AG04449 (cell line): Measurements from ENCODE around the gene HLA-DOA.

ENCODE experiments used
- CTCF ChIA-PET: fragments of 350-600 bp; formaldehyde crosslinking; extraction: SDS; loops from one replicate; lab custom pipeline; 2021; ENCODE audit warnings: antibody characterized with exemption; lab: Yijun Ruan, JAX
- POLR2A ChIA-PET: fragments of 400-600, 350-600 bp; formaldehyde crosslinking; extraction: SDS; loops from one replicate; lab custom pipeline; 2020; ENCODE audit warnings: antibody characterized with exemption, inconsistent platforms; lab: Yijun Ruan, JAX
- DNase-seq: peaks from one replicate; pipeline ENCODE4 v3.0.0-alpha.2; 2010; ENCODE audit warnings: low read depth, low spot score
- H3K4me3 ChIP-seq: 2 replicates; pipeline ENCODE4 v1.5.1; 2011; ENCODE audit warnings: low read depth, mild to moderate bottlenecking, control low read depth, low read length
- TF ChIP-seq, protein P1 (sequence below): IDR thresholded peaks from one replicate; pipeline ENCODE4 v1.5.1; 2011; ENCODE audit warnings: mild to moderate bottlenecking, moderate library complexity, low read length, control low read depth, inconsistent platforms; ENCODE audit not compliant: insufficient read depth; ENCODE audit errors: missing control alignments

HLA-DOA gene

DNA sequence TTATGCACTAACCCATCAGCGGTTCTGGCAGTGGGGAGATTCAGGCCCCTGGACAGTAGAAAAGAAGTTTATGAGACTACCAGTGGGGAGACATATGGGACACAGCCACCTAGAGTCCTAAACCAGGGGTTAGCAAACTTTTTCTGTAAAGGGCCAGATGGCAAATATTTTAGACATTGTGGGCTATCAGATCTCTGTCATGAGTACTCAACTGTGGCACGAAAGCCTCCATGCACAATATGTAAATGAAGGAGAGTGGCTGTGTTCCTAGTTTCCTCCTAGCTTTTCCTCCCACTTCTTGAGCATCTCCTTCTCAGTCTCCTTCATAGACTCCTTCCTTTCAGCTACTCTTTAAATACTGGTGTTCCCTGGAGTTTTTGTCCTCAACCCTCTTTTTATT is 53.2 kb downstream of the HLA-DOA start:
- DNase-seq: no peak
- TF ChIP-seq, protein P1, sequence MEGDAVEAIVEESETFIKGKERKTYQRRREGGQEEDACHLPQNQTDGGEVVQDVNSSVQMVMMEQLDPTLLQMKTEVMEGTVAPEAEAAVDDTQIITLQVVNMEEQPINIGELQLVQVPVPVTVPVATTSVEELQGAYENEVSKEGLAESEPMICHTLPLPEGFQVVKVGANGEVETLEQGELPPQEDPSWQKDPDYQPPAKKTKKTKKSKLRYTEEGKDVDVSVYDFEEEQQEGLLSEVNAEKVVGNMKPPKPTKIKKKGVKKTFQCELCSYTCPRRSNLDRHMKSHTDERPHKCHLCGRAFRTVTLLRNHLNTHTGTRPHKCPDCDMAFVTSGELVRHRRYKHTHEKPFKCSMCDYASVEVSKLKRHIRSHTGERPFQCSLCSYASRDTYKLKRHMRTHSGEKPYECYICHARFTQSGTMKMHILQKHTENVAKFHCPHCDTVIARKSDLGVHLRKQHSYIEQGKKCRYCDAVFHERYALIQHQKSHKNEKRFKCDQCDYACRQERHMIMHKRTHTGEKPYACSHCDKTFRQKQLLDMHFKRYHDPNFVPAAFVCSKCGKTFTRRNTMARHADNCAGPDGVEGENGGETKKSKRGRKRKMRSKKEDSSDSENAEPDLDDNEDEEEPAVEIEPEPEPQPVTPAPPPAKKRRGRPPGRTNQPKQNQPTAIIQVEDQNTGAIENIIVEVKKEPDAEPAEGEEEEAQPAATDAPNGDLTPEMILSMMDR: no peak
- H3K4me3 ChIP-seq: no peak overlapping the region
- ChIA-PET POLR2A (interaction anchor here (4.2 kb wide), 1 partner anchor 16 kb away, joined by 58 read pairs; no protein-coding TSS in a partner anchor), CTCF (interaction anchor here (1.2 to 9.5 kb wide), 5 partner anchors 8 to 72 kb away, joined by 7 to 182 read pairs (median 81); partner anchors contain the start of gene BRD2)

DNA sequence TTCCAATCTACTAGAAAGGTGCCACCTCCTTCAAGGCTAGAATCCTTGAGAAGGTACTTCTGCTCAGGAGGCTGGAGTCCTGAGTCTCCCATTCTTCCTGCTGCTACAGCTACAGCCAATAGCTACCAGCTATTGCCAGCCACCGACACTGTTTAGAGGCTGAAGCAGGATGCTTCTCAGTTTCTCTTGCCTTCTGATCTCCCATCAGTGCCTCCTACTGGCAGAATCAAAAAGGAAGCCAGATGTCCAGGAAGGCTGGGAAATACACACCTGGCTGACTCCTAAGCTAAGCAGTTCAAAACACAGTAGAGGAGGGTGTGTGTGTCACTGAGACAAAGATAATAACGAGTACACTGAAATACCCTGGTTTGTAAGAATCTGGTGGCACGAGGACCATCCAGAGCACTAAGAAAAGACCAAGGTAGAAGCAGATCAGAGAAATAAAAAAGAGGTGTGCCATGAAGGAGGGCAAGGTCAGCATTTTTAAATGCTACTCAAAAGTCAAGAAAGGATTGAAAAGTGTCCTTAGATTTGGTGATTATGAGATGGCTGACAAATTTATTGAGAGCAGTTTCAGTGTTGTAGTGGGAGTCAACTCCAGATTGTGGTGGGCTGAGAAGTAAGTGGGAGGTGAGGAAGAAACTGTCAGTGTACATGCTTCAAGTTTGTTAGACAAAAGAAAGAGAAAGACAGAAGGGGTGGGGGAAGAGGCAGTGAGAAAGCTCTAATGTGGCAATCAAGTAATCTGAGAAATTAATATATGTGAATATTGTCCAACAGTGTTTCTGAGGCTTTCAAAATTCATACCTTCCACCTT is 54.2 kb downstream of the HLA-DOA start:
- TF ChIP-seq, protein P1: peak; percentile 14
- DNase-seq: no peak
- CTCF ChIA-PET: interaction anchor here (1.1 to 9.5 kb wide), 18 partner anchors 9 to 117 kb away, joined by 3 to 182 read pairs (median 14); partner anchors contain the start of genes BRD2, HLA-DMB and TAP2
- POLR2A ChIA-PET: interaction anchor here (0.6 to 4.2 kb wide), 3 partner anchors 17 to 296 kb away, joined by 3 to 58 read pairs (median 4); no protein-coding TSS in a partner anchor
- no peak overlapping the region for H3K4me3 ChIP-seq

DNA sequence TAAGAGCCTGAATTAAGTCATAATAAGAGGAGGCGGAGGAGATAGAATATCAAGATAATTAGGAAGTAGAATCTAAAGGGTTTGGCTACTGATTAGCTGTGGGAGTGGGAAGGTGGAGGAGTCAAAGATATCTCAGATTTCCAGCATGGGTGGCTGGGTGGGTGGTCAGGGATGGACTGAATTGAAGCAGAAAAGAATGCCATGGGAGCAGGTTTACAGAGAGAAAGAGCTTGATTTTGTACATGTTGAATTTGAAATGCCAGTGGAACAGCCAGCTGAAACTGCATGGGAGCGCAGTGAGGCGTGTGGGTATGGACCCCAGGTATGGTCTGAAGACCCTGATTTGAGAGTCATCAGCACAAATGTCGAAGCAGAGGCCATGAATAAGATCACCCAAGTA is 55.1 kb downstream of the HLA-DOA start:
- CTCF ChIA-PET: interaction anchor here (1.0 to 9.5 kb wide), 31 partner anchors 9 to 129 kb away, joined by 3 to 182 read pairs (median 11); partner anchors contain the start of genes BRD2, HLA-DMB, PSMB9 and TAP1
- TF ChIP-seq, protein P1: no peak
- POLR2A ChIA-PET: interaction anchor here (0.8 to 4.2 kb wide), 2 partner anchors 18 to 26 kb away, joined by 3 to 58 read pairs; no protein-coding TSS in a partner anchor

More for the DNA sequence above, 55.1 kb downstream of the HLA-DOA start:
- no peak overlapping the region for H3K4me3 ChIP-seq
- no peak for DNase-seq
